T-helper 22 cell (primary cell): ENCODE results near the gene PIM1.
"Not testable (repeated sequence)": the region's sequence is repeated elsewhere in the genome, so short reads cannot be mapped to it uniquely, and the experiment has no call there.

Experiments
- DNase-seq: peaks from one replicate; pipeline ENCODE4 v3.0.0-alpha.2; 2020; ENCODE audit warnings: low read depth

Gene PIM1

GRCh38 chr6:37171201-37171969 lies 1.4 kb downstream of the PIM1 start:
- no peak for DNase-seq

- peak; percentile 84 for DNase-seq
These were observed 2.2 kb downstream of the PIM1 start for GRCh38 chr6:37171970-37172812.

GRCh38 chr6:37172912-37173492 lies 3.0 kb downstream of the PIM1 start:
- DNase-seq, result no peak

- peak; percentile 38 for DNase-seq
These were observed 3.7 kb downstream of the PIM1 start for GRCh38 chr6:37173493-37174195.

- no peak for DNase-seq
These were observed 4.2 kb downstream of the PIM1 start for GRCh38 chr6:37174196-37174514.

- DNase-seq, result no peak
These were observed 4.8 kb downstream of the PIM1 start for GRCh38 chr6:37174515-37175331.

GRCh38 chr6:37175332-37176267 lies 5.6 kb downstream of the PIM1 start:
- DNase-seq, result no peak

GRCh38 chr6:37176268-37177076 lies 6.5 kb downstream of the PIM1 start:
- no peak for DNase-seq

GRCh38 chr6:37177077-37177934 lies 7.4 kb downstream of the PIM1 start:
- no peak for DNase-seq

GRCh38 chr6:37177935-37178517 lies 8.1 kb downstream of the PIM1 start:
- DNase-seq, result no peak

GRCh38 chr6:37180075-37180474 lies 10.1 kb downstream of the PIM1 start:
- DNase-seq, result no peak

GRCh38 chr6:37180610-37181009 lies 10.7 kb downstream of the PIM1 start:
- not testable (repeated sequence) for DNase-seq

- DNase-seq, result peak; percentile 32
These were observed 13.0 kb downstream of the PIM1 start for GRCh38 chr6:37182736-37183590.

GRCh38 chr6:37185949-37186720 lies 16.2 kb downstream of the PIM1 start:
- DNase-seq, result not testable (repeated sequence)

GRCh38 chr6:37187321-37188022 lies 17.5 kb downstream of the PIM1 start:
- DNase-seq, result no peak
